Keratinocyte (primary cell): ENCODE measurements around the gene YY1. TPM values are rescaled to one million over a fixed set of nuclear protein-coding genes. Genes with fewer than 3 reads are reported as not detected.

Experiments
- DNase-seq: peaks from one replicate; pipeline ENCODE4 v3.0.0-alpha.2; 2011; ENCODE audit warnings: low read depth, missing footprints, low spot score
- FAIRE-seq: peaks from 2 replicates; lab custom pipeline; 2011; peaks lifted over from hg19 to GRCh38; lab: Jason Lieb, UNC
- H2AFZ ChIP-seq: 2 replicates; pipeline ENCODE4 v1.6.0; 2012; ENCODE audit warnings: low read length, control low read depth, inconsistent platforms; ENCODE audit not compliant: control insufficient read depth
- H3K27ac ChIP-seq: 2 replicates; pipeline ENCODE4 v1.5.1; 2011; ENCODE audit warnings: low read length; ENCODE audit not compliant: control insufficient read depth, insufficient read depth
- H3K27me3 ChIP-seq: 3 replicates; pipeline ENCODE4 v1.6.0; 2011; ENCODE audit warnings: low read length; ENCODE audit not compliant: control insufficient read depth, insufficient read depth; ENCODE audit errors: extremely low read depth
- H3K36me3 ChIP-seq, 2 experiments: 2 replicates in 1 of 2; 3 replicates in 1 of 2; pipeline ENCODE4 v1.5.1; 2011; ENCODE audit warnings: low read length in 2 of 2, mild to moderate bottlenecking in 1 of 2; ENCODE audit not compliant: control insufficient read depth in 2 of 2, insufficient read depth in 2 of 2; ENCODE audit errors: extremely low read depth in 1 of 2
- H3K4me1 ChIP-seq: 3 replicates; pipeline ENCODE4 v1.5.1; 2011; ENCODE audit warnings: low read length; ENCODE audit not compliant: control insufficient read depth, insufficient read depth; ENCODE audit errors: extremely low read depth
- H3K4me2 ChIP-seq: 3 replicates; pipeline ENCODE4 v1.6.0; 2011; ENCODE audit warnings: low read depth, low read length; ENCODE audit not compliant: control insufficient read depth, insufficient read depth; ENCODE audit errors: extremely low read depth
- H3K4me3 ChIP-seq, 3 experiments: fragments of 200-600 bp in 1 of 3; sonication (generic) in 1 of 3; 2 replicates in 2 of 3; 3 replicates in 1 of 3; pipeline ENCODE4 v1.5.1; 2011 to 2016; ENCODE audit warnings: low read length in 3 of 3, mild to moderate bottlenecking in 3 of 3, control low read depth in 2 of 3, inconsistent platforms in 1 of 3, low read depth in 1 of 3, mixed read lengths in 1 of 3, mixed run types in 1 of 3, moderate library complexity in 1 of 3; ENCODE audit not compliant: control insufficient read depth in 2 of 3, insufficient read depth in 2 of 3; ENCODE audit errors: extremely low read depth in 1 of 3
- H3K79me2 ChIP-seq: 2 replicates; pipeline ENCODE4 v1.6.0; 2012; ENCODE audit warnings: low read length; ENCODE audit not compliant: control insufficient read depth, insufficient read depth
- H3K9ac ChIP-seq: 3 replicates; pipeline ENCODE4 v1.6.0; 2011; ENCODE audit warnings: low read length; ENCODE audit not compliant: control insufficient read depth, insufficient read depth; ENCODE audit errors: extremely low read depth
- H3K9me1 ChIP-seq: 3 replicates; pipeline ENCODE4 v1.6.0; 2011; ENCODE audit warnings: low read length; ENCODE audit not compliant: control insufficient read depth, insufficient read depth; ENCODE audit errors: extremely low read depth
- H3K9me3 ChIP-seq: 2 replicates; pipeline ENCODE4 v1.5.1; 2012; ENCODE audit warnings: low read depth, low read length; ENCODE audit not compliant: control insufficient read depth
- H4K20me1 ChIP-seq: 3 replicates; pipeline ENCODE4 v1.6.0; 2011; ENCODE audit warnings: low read length; ENCODE audit not compliant: control insufficient read depth, insufficient read depth; ENCODE audit errors: extremely low read depth
- EZH2 ChIP-seq: IDR thresholded peaks from one replicate; pipeline ENCODE4 v1.6.1; 2012; ENCODE audit warnings: inconsistent platforms, mild to moderate bottlenecking, low read length, moderate library complexity
- dilution Hi-C: fragments of 300-500 bp; cut with MboI; formaldehyde crosslinking; loops from one replicate; pipeline ENCODE4 v1.7.0; 2020; ENCODE audit warnings: low sequenced_read_pairs; ENCODE audit not compliant: extremely low pct_ligation_motif_present
- polyA plus RNA-seq, 5 experiments: library from polyadenylated mRNA; depleted of rRNA in 3 of 5; stranded (reverse) in 3 of 5; stranded (forward) in 1 of 5; unstranded in 1 of 5; fragments of >200 nt; gene quantifications; 1 replicate in 1 of 5; 2 replicates in 3 of 5; 3 replicates in 1 of 5; pipeline versions ENCODE4 v1.2.1 to v1.2.3, GENCODE V29; 2011 to 2012; ENCODE audit warnings: missing spikeins in 2 of 5, low read depth in 1 of 5, low replicate concordance in 1 of 5
- TF ChIP-seq, protein P1 (sequence below), 3 experiments: IDR thresholded peaks in 1 of 3; conservative IDR thresholded peaks in 1 of 3; optimal IDR thresholded peaks in 1 of 3; 2 replicates in 2 of 3; 3 replicates in 1 of 3; pipeline versions ENCODE3 to v1.5.1; 2011; ENCODE audit warnings: low read length in 3 of 3, mild to moderate bottlenecking in 3 of 3, moderate library complexity in 2 of 3, control low read depth in 1 of 3, inconsistent platforms in 1 of 3; ENCODE audit not compliant: insufficient read depth in 2 of 3; ENCODE audit errors: extremely low read depth in 1 of 3

Gene YY1
- polyA plus RNA-seq, 1 donor (not counting 4 experiments of a cell fraction or from before 2014, with no cell fraction given) = 65.6 TPM

DNA sequence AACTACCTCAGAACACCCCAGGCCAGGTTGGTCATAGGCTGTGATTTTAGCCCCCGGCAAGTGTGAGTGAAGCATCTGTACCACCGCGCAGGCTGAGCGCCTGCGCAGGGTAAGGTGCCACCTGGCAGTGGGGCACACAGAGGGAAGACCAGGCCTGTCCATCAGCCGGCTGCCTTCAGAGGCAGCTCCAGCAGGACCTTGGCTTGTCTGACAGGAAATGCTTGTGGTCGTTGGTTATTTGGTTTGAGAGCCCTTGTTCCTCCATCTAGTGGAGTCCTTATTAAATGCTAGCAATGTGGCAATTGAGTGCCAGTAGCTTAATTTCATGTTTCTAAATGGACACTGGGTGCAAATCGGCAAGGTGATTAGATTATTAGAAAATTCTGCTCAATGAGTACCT, 39.8 kb downstream of the YY1 start:
- Histone ChIP-seq H3K9ac (no peak overlapping the region), H3K4me2 (no peak overlapping the region), H3K36me3 (peaks cover 6 to 12% of the 10 kb centered on the region in 2 experiments), H3K27me3 (no peaks in the 10 kb centered on the region), H3K9me3 (no peaks in the 10 kb centered on the region), H3K4me1 (peaks cover 25% of the 10 kb centered on the region), H3K79me2 (peaks cover 62% of the 10 kb centered on the region), H4K20me1 (peaks cover 8% of the 10 kb centered on the region), H3K9me1 (peaks cover 6% of the 10 kb centered on the region), H3K4me3 (no peak overlapping the region), H3K27ac (no peak overlapping the region), H2AFZ (no peak overlapping the region)
- TF ChIP-seq, protein P1, sequence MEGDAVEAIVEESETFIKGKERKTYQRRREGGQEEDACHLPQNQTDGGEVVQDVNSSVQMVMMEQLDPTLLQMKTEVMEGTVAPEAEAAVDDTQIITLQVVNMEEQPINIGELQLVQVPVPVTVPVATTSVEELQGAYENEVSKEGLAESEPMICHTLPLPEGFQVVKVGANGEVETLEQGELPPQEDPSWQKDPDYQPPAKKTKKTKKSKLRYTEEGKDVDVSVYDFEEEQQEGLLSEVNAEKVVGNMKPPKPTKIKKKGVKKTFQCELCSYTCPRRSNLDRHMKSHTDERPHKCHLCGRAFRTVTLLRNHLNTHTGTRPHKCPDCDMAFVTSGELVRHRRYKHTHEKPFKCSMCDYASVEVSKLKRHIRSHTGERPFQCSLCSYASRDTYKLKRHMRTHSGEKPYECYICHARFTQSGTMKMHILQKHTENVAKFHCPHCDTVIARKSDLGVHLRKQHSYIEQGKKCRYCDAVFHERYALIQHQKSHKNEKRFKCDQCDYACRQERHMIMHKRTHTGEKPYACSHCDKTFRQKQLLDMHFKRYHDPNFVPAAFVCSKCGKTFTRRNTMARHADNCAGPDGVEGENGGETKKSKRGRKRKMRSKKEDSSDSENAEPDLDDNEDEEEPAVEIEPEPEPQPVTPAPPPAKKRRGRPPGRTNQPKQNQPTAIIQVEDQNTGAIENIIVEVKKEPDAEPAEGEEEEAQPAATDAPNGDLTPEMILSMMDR (optimal IDR thresholded peaks at IDR 0.05 in 1 of 3, IDR thresholded peaks at IDR 0.05 in 1 of 3, conservative IDR thresholded peaks at IDR 0.05 in 1 of 3; ENCODE audit: extremely low read depth in 1 of 3, insufficient read depth in 2 of 3, low read length in 3 of 3) = no peak
- TF ChIP-seq EZH2 = no peak
- dilution Hi-C loops = no loop called here
- no peak for FAIRE-seq
- no peak for DNase-seq

DNA sequence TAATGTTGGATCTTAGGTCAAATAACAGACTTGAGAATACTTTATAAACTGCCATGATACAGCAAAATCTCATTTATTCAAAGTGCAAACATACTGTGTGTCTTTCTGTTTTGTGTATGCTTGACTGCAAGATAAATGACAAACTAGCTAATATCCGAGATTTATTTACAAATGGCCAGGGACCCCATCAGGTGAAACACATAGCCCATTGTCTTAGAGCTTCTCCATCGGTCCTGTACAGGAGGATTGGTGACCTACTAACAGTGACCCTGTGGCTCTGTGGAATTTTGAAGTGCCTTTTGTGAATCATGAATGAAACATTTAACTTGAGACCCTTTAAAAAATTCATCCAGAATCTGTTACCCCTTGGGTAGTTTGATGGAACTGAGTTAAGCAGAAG, 40.2 kb downstream of the YY1 start:
- H2AFZ ChIP-seq = no peak overlapping the region
- peaks cover 6% of the 10 kb centered on the region for H3K9me1 ChIP-seq
- H3K27ac ChIP-seq = no peak overlapping the region
- H3K79me2 ChIP-seq = peaks cover 58% of the 10 kb centered on the region
- H3K36me3 ChIP-seq = peaks cover 6 to 12% of the 10 kb centered on the region in 2 experiments
- no peaks in the 10 kb centered on the region for H3K27me3 ChIP-seq
- dilution Hi-C loops = no loop called here
- H3K4me2 ChIP-seq = no peak overlapping the region
- H3K4me1 ChIP-seq = peaks cover 25% of the 10 kb centered on the region
- TF ChIP-seq EZH2 = no peak
- TF ChIP-seq, protein P1 (optimal IDR thresholded peaks at IDR 0.05 in 1 of 3, IDR thresholded peaks at IDR 0.05 in 1 of 3, conservative IDR thresholded peaks at IDR 0.05 in 1 of 3; ENCODE audit: extremely low read depth in 1 of 3, insufficient read depth in 2 of 3, low read length in 3 of 3) = no peak
- no peaks in the 10 kb centered on the region for H3K9me3 ChIP-seq
- H3K4me3 ChIP-seq = no peak overlapping the region
- H4K20me1 ChIP-seq = peaks cover 8% of the 10 kb centered on the region
- no peak overlapping the region for H3K9ac ChIP-seq
- FAIRE-seq = no peak
- DNase-seq = no peak
